HG02973 (cell line): ENCODE data around the gene TCEAL5.
"Not testable (repeated sequence)": the region's sequence is repeated elsewhere in the genome, so short reads cannot be mapped to it uniquely, and the experiment has no call there.

Source experiments
- ATAC-seq: cut with Tn5 transposase; IDR thresholded peaks from one replicate; pipeline ENCODE4 v1.9.1; 2021; ENCODE audit warnings: moderate library complexity; ENCODE audit not compliant: unreplicated experiment

Gene TCEAL5

GRCh38 chrX:103235608-103236007, 40.9 kb downstream of the TCEAL5 start:
- not testable (repeated sequence) for ATAC-seq

GRCh38 chrX:103234869-103235268, 41.7 kb downstream of the TCEAL5 start:
- no peak for ATAC-seq

- no peak for ATAC-seq
Measured at GRCh38 chrX:103233263-103233662, 43.3 kb downstream of the TCEAL5 start.

- ATAC-seq, result not testable (repeated sequence)
Measured at GRCh38 chrX:103225918-103226317, 50.6 kb downstream of the TCEAL5 start.
